HG03460 (cell line): Measurements from ENCODE around the gene NT5E.
A peak's percentile ranks its signal among the peaks of the same experiment; 100 is the strongest.

Experiments used
- ATAC-seq: cut with Tn5 transposase; IDR thresholded peaks from one replicate; pipeline ENCODE4 v1.9.1; 2021; ENCODE audit not compliant: unreplicated experiment

Gene NT5E

GRCh38 chr6:85421181-85421580 lies 28.7 kb upstream of the NT5E start:
- no peak for ATAC-seq

GRCh38 chr6:85421972-85422371 lies 27.9 kb upstream of the NT5E start:
- ATAC-seq, result no peak

GRCh38 chr6:85422996-85423395 lies 26.9 kb upstream of the NT5E start:
- ATAC-seq, result no peak

- ATAC-seq, result no peak
Observed at GRCh38 chr6:85424981-85425380, 24.9 kb upstream of the NT5E start.

GRCh38 chr6:85425997-85426396 lies 23.9 kb upstream of the NT5E start:
- no peak for ATAC-seq

- ATAC-seq, result no peak
Observed at GRCh38 chr6:85428486-85428885, 21.4 kb upstream of the NT5E start.

- no peak for ATAC-seq
Observed at GRCh38 chr6:85429346-85429745, 20.5 kb upstream of the NT5E start.

GRCh38 chr6:85431271-85431670 lies 18.6 kb upstream of the NT5E start:
- no peak for ATAC-seq

GRCh38 chr6:85432554-85432953 lies 17.3 kb upstream of the NT5E start:
- ATAC-seq, result no peak

GRCh38 chr6:85435851-85436250 lies 14.0 kb upstream of the NT5E start:
- no peak for ATAC-seq

- ATAC-seq, result no peak
Observed at GRCh38 chr6:85436411-85436810, 13.5 kb upstream of the NT5E start.

- ATAC-seq, result no peak
Observed at GRCh38 chr6:85436939-85437495, 12.9 kb upstream of the NT5E start.

GRCh38 chr6:85443349-85444117 lies 6.3 kb upstream of the NT5E start:
- no peak for ATAC-seq

- peak; percentile 61 for ATAC-seq
Observed at GRCh38 chr6:85449388-85449817, 480 bp upstream of the NT5E start.

GRCh38 chr6:85451565-85452306 lies 1.9 kb downstream of the NT5E start:
- no peak for ATAC-seq

- no peak for ATAC-seq
Observed at GRCh38 chr6:85452441-85452881, 2.6 kb downstream of the NT5E start.

GRCh38 chr6:85453052-85453451 lies 3.2 kb downstream of the NT5E start:
- ATAC-seq, result no peak

- no peak for ATAC-seq
Observed at GRCh38 chr6:85453490-85453889, 3.6 kb downstream of the NT5E start.

GRCh38 chr6:85455471-85456026 lies 5.7 kb downstream of the NT5E start:
- ATAC-seq, result no peak

GRCh38 chr6:85456782-85457181 lies 6.9 kb downstream of the NT5E start:
- ATAC-seq, result no peak

GRCh38 chr6:85458184-85458583 lies 8.3 kb downstream of the NT5E start:
- ATAC-seq, result no peak

- ATAC-seq, result no peak
Observed at GRCh38 chr6:85458782-85459181, 8.9 kb downstream of the NT5E start.
